A549 (cell line): Measurements from ENCODE around the gene ETNPPL. TPM values are rescaled to one million over a fixed set of nuclear protein-coding genes. Genes with fewer than 3 reads are reported as not detected.
A peak's percentile ranks its signal among the peaks of the same experiment; 100 is the strongest.

Experiments used
- ATAC-seq, 2 experiments: fragments of 200-7000 bp in 1 of 2; fragments of >200 bp in 1 of 2; cut with Nextera tagmentation in 1 of 2; cut with Tn5 transposase in 1 of 2; 3 replicates each; pipeline versions ENCODE4 v1.8.0 to v1.9.1; 2018 to 2020; ENCODE audit warnings: mild to moderate bottlenecking in 1 of 2, moderate library complexity in 1 of 2
- CTCF ChIA-PET: fragments of 300-600 bp; sonication (Branson Sonifier 250); formaldehyde crosslinking; extraction: SDS; loops from one replicate; lab custom pipeline; 2021; ENCODE audit warnings: antibody characterized with exemption, inconsistent platforms; lab: Yijun Ruan, JAX
- POLR2A ChIA-PET: fragments of 350-600 bp; formaldehyde crosslinking; extraction: SDS; loops from one replicate; lab custom pipeline; 2021; ENCODE audit warnings: antibody characterized with exemption, inconsistent platforms; lab: Yijun Ruan, JAX
- DNase-seq, 2 experiments: peaks; one replicate each; pipeline versions ENCODE4 v3.0.0 to v3.0.0-alpha.2; 2011 to 2016; ENCODE audit warnings: low read depth in 1 of 2, low spot score in 1 of 2
- FAIRE-seq: peaks from 2 replicates; lab custom pipeline; 2011; peaks lifted over from hg19 to GRCh38; lab: Jason Lieb, UNC
- H3K27ac ChIP-seq, 2 experiments: fragments of >200 bp; sonication (Bioruptor Twin); formaldehyde crosslinking; 3 replicates each; pipeline ENCODE4 v1.5.1; 2016 to 2017
- H3K4me1 ChIP-seq: fragments of >200 bp; sonication (Bioruptor Twin); formaldehyde crosslinking; 3 replicates; pipeline ENCODE4 v1.6.1; 2016
- H3K4me2 ChIP-seq: fragments of >200 bp; sonication (Bioruptor Twin); formaldehyde crosslinking; 3 replicates; pipeline ENCODE4 v1.6.1; 2016
- H3K4me3 ChIP-seq: fragments of >200 bp; sonication (Bioruptor Twin); formaldehyde crosslinking; 3 replicates; pipeline ENCODE4 v1.5.1; 2016
- H3K9me3 ChIP-seq: fragments of >200 bp; sonication (Bioruptor Twin); formaldehyde crosslinking; 3 replicates; pipeline ENCODE4 v1.6.1; 2016
- BHLHE40 ChIP-seq: IDR thresholded peaks from 2 replicates; pipeline ENCODE4 v1.6.1; 2012; ENCODE audit warnings: low read depth, low read length, inconsistent platforms
- CBX2 ChIP-seq: fragments of 200-600 bp; sonication (generic); IDR thresholded peaks from 2 replicates; pipeline ENCODE4 v1.6.1; 2016; ENCODE audit warnings: low read depth, mild to moderate bottlenecking, borderline replicate concordance
- EP300 ChIP-seq, 2 experiments: fragments of >200 bp; sonication (Bioruptor Twin); formaldehyde crosslinking; IDR thresholded peaks; 2 replicates in 1 of 2; 3 replicates in 1 of 2; pipeline ENCODE4 v1.6.1; 2016 to 2017
- FOSL2 ChIP-seq, 2 experiments: fragments of 450-650 bp in 1 of 2; fragments of >200 bp in 1 of 2; sonication (Bioruptor Twin) in 1 of 2; formaldehyde crosslinking; IDR thresholded peaks; 2 replicates each; pipeline versions ENCODE4 v1.5.0 to v1.6.1; 2016 to 2020; ENCODE audit warnings: mild to moderate bottlenecking in 1 of 2, moderate library complexity in 1 of 2
- GATA3 ChIP-seq: IDR thresholded peaks from 2 replicates; pipeline ENCODE4 v1.6.1; 2012; ENCODE audit warnings: borderline replicate concordance
- HDAC2 ChIP-seq: fragments of 200-600 bp; sonication (generic); IDR thresholded peaks from 2 replicates; pipeline ENCODE4 v1.6.1; 2016
- HOXA7 ChIP-seq: fragments of 250-450 bp; sonication (Bioruptor Pico); IDR thresholded peaks from 2 replicates; pipeline ENCODE4 v1.5.0; 2020; ENCODE audit warnings: mild to moderate bottlenecking, moderate library complexity
- JUN ChIP-seq, 2 experiments: fragments of >200 bp; sonication (Bioruptor Twin); formaldehyde crosslinking; IDR thresholded peaks; 2 replicates in 1 of 2; 3 replicates in 1 of 2; pipeline ENCODE4 v1.6.1; 2016 to 2017
- KDM5A ChIP-seq: fragments of 200-600 bp; sonication (generic); IDR thresholded peaks from 2 replicates; pipeline ENCODE4 v1.6.1; 2016; ENCODE audit warnings: antibody characterized with exemption, mild to moderate bottlenecking
- MAFK ChIP-seq: fragments of 450-650 bp; IDR thresholded peaks from 2 replicates; pipeline ENCODE4 v1.6.1; 2014; ENCODE audit not compliant: partially characterized antibody
- MAZ ChIP-seq: fragments of 150-350 bp; IDR thresholded peaks from 2 replicates; pipeline ENCODE4 v1.6.1; 2014; ENCODE audit warnings: antibody characterized with exemption, low read depth, low read length, borderline replicate concordance
- MYC ChIP-seq: IDR thresholded peaks from 2 replicates; pipeline ENCODE4 v1.6.1; 2012; ENCODE audit warnings: mild to moderate bottlenecking, inconsistent platforms, low read length, improper control_type of control experiment, borderline replicate concordance
- NFE2L2 ChIP-seq: fragments of 150-350 bp; conservative IDR thresholded peaks from 2 replicates; pipeline ENCODE4 v1.6.1; 2014; ENCODE audit warnings: low read length
- NR3C1 ChIP-seq: fragments of >200 bp; sonication (Bioruptor Twin); formaldehyde crosslinking; IDR thresholded peaks from 3 replicates; pipeline ENCODE4 v1.6.1; 2017
- PHF8 ChIP-seq: fragments of 200-600 bp; sonication (generic); IDR thresholded peaks from 2 replicates; pipeline ENCODE4 v1.6.1; 2016; ENCODE audit warnings: low read depth, mild to moderate bottlenecking, antibody characterized with exemption, moderate library complexity, borderline replicate concordance
- POLR2AphosphoS2 ChIP-seq: conservative IDR thresholded peaks from 2 replicates; pipeline ENCODE4 v1.6.1; 2012; ENCODE audit warnings: low read length, improper control_type of control experiment, inconsistent platforms
- RAD21 ChIP-seq, 2 experiments: fragments of >200 bp in 1 of 2; sonication (Bioruptor Twin) in 1 of 2; formaldehyde crosslinking in 1 of 2; IDR thresholded peaks in 1 of 2; conservative IDR thresholded peaks in 1 of 2; 2 replicates in 1 of 2; 3 replicates in 1 of 2; pipeline ENCODE4 v1.6.1; 2012 to 2018; ENCODE audit warnings: inconsistent platforms in 1 of 2
- RCOR1 ChIP-seq: fragments of 150-350 bp; IDR thresholded peaks from 2 replicates; pipeline ENCODE4 v1.6.1; 2014; ENCODE audit warnings: antibody characterized with exemption, low read length, low read depth
- REST ChIP-seq: fragments of 200-600 bp; sonication (generic); IDR thresholded peaks from 2 replicates; pipeline ENCODE4 v1.6.1; 2016; ENCODE audit warnings: antibody characterized with exemption, mild to moderate bottlenecking, moderate library complexity
- SMC3 ChIP-seq: fragments of >200 bp; sonication (Bioruptor Twin); formaldehyde crosslinking; IDR thresholded peaks from 3 replicates; pipeline ENCODE4 v1.6.1; 2018; ENCODE audit warnings: inconsistent platforms
- ZC3H11A ChIP-seq: fragments of 450-650 bp; IDR thresholded peaks from 2 replicates; pipeline ENCODE4 v1.6.1; 2014; ENCODE audit warnings: antibody characterized with exemption, mild to moderate bottlenecking
- ZFP36 ChIP-seq: fragments of 450-650 bp; IDR thresholded peaks from 2 replicates; pipeline ENCODE4 v1.6.1; 2014; ENCODE audit warnings: borderline replicate concordance; ENCODE audit not compliant: partially characterized antibody
- ZSCAN20 ChIP-seq: fragments of 250-450 bp; sonication (Bioruptor Pico); IDR thresholded peaks from 2 replicates; pipeline ENCODE4 v1.8.0; 2022; ENCODE audit warnings: mild to moderate bottlenecking, moderate library complexity
- WGBS: methylation state at CpG from one replicate; pipeline ENCODE4 v1.1.6; 2017; ENCODE audit errors: missing lambda C conversion rate; 5-methylcytosine and 5-hydroxymethylcytosine counted together
- polyA plus RNA-seq, 4 experiments: library from polyadenylated mRNA; depleted of rRNA in 3 of 4; stranded (reverse); fragments of >200 nt; fragmentation: RNase III in 1 of 4; extraction: RNeasy Plus Mini Kit Qiagen cat#74134 plus additional on column Dnase treatment in 1 of 4; gene quantifications; 2 replicates in 3 of 4; 3 replicates in 1 of 4; pipeline ENCODE4 v1.2.3, GENCODE V29; 2011 to 2017
- TF ChIP-seq, protein P1 (sequence below): fragments of 250-450 bp; sonication (Bioruptor Pico); IDR thresholded peaks from 2 replicates; pipeline ENCODE4 v1.5.0; 2021; ENCODE audit warnings: mild to moderate bottlenecking, moderate library complexity, borderline replicate concordance
- TF ChIP-seq, protein P2 (sequence below): fragments of >200 bp; sonication (Bioruptor Twin); formaldehyde crosslinking; IDR thresholded peaks from 2 replicates; pipeline ENCODE4 v1.6.1; 2016
- TF ChIP-seq, protein P3 (sequence below): IDR thresholded peaks from 2 replicates; pipeline ENCODE4 v1.6.1; 2012

ETNPPL gene
- polyA plus RNA-seq, 2 of the 4 experiments (the other 2 are of a cell fraction), result not detected

- no peak for DNase-seq
- no peaks in the 10 kb centered on the region for H3K9me3 ChIP-seq
- FAIRE-seq, result no peak
- no peak for ATAC-seq
- no peak overlapping the region for H3K4me3 ChIP-seq
- no peak overlapping the region for H3K27ac ChIP-seq
- H3K4me2 ChIP-seq, result no peak overlapping the region
- ChIA-PET POLR2A (no interaction called here), CTCF (no interaction called here)
- no peaks in the 10 kb centered on the region for H3K4me1 ChIP-seq
- 36% methylated on average over 8 of the region's 8 CpGs for WGBS
- TF ChIP-seq NFE2L2 (no peak), RAD21 (conservative IDR thresholded peaks at IDR 0.05 in 1 of 2, IDR thresholded peaks at IDR 0.05 in 1 of 2) (no peak), HOXA7 (no peak), BHLHE40 (no peak), EP300 (IDR thresholded peaks at IDR 0.05) (no peak), ZSCAN20 (CRISPR knock-in tag) (no peak), NR3C1 (no peak), SMC3 (no peak), MAFK (no peak), PHF8 (no peak)
These were observed 13.7 kb downstream of the ETNPPL start for GRCh38 chr4:108749119-108749518.

DNA sequence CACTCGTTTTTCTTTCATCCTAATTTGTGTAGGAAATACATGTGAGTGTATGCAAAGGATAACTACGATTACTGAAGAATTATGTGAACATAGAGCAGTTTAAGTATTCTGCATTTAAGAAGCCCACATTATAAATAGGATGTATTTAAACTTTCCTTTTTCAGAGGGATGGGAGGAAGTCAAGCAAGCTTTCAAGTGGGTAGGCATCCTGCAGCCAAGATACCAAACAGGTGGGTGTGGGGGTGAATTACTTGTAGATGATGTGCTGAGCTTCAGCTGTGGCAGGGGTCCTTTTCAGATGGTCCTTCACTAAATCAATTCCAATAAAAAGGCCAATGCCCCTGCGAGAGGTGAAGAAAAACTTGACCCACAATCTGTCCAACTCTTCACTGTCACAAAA, 16.3 kb downstream of the ETNPPL start:
- no peak for FAIRE-seq
- CTCF ChIA-PET, result no interaction called here
- POLR2A ChIA-PET, result no interaction called here
- Histone ChIP-seq H3K27ac (no peak overlapping the region), H3K4me2 (no peak overlapping the region), H3K4me1 (no peaks in the 10 kb centered on the region), H3K4me3 (no peak overlapping the region), H3K9me3 (no peaks in the 10 kb centered on the region)
- TF ChIP-seq ZFP36, result no peak
- no peak for TF ChIP-seq MYC
- no peak for DNase-seq
- ATAC-seq, result no peak
- WGBS, result 20% methylated on average over 3 of the region's 3 CpGs

- DNase-seq (no peak), ATAC-seq (no peak), FAIRE-seq (no peak)
- POLR2A ChIA-PET, result no interaction called here
- H3K27ac ChIP-seq, result no peak overlapping the region
- TF ChIP-seq GATA3 (no peak), JUN (IDR thresholded peaks at IDR 0.05) (no peak), RCOR1 (no peak), ZC3H11A (no peak)
- TF ChIP-seq, protein P1, sequence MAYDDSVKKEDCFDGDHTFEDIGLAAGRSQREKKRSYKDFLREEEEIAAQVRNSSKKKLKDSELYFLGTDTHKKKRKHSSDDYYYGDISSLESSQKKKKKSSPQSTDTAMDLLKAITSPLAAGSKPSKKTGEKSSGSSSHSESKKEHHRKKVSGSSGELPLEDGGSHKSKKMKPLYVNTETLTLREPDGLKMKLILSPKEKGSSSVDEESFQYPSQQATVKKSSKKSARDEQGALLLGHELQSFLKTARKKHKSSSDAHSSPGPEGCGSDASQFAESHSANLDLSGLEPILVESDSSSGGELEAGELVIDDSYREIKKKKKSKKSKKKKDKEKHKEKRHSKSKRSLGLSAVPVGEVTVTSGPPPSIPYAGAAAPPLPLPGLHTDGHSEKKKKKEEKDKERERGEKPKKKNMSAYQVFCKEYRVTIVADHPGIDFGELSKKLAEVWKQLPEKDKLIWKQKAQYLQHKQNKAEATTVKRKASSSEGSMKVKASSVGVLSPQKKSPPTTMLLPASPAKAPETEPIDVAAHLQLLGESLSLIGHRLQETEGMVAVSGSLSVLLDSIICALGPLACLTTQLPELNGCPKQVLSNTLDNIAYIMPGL (CRISPR knock-in tag), result no peak
- CTCF ChIA-PET, result no interaction called here
- no peaks in the 10 kb centered on the region for H3K4me1 ChIP-seq
- no peak overlapping the region for H3K4me2 ChIP-seq
- no peak overlapping the region for H3K4me3 ChIP-seq
- H3K9me3 ChIP-seq, result no peaks in the 10 kb centered on the region
These were observed 18.5 kb downstream of the ETNPPL start for GRCh38 chr4:108744307-108744706.

- 56% methylated on average over 12 of the region's 13 CpGs for WGBS
- CTCF ChIA-PET, result no interaction called here
- Histone ChIP-seq H3K27ac (no peak overlapping the region), H3K9me3 (no peaks in the 10 kb centered on the region), H3K4me2 (no peak overlapping the region), H3K4me3 (no peak overlapping the region), H3K4me1 (no peaks in the 10 kb centered on the region)
- POLR2A ChIA-PET, result no interaction called here
- no peak for FAIRE-seq
- peak in 1 of 2 experiments; percentile 61; a peak in 2 of 6 replicates for ATAC-seq
- DNase-seq, result no peak
- TF ChIP-seq FOSL2 (IDR thresholded peaks at IDR 0.05) (no peak), FOSL2 (CRISPR knock-in tag; IDR thresholded peaks at IDR 0.05) (no peak), REST (no peak), POLR2AphosphoS2 (no peak), CBX2 (no peak), NFE2L2 (no peak), HDAC2 (no peak), MAZ (no peak), KDM5A (no peak), ZSCAN20 (CRISPR knock-in tag) (no peak)
- TF ChIP-seq, protein P2, sequence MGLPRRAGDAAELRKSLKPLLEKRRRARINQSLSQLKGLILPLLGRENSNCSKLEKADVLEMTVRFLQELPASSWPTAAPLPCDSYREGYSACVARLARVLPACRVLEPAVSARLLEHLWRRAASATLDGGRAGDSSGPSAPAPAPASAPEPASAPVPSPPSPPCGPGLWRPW, result no peak
- TF ChIP-seq, protein P3, sequence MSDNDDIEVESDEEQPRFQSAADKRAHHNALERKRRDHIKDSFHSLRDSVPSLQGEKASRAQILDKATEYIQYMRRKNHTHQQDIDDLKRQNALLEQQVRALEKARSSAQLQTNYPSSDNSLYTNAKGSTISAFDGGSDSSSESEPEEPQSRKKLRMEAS, result no peak
These were observed 20.1 kb downstream of the ETNPPL start for GRCh38 chr4:108742451-108743420.
